ENCODE results near the gene LRGUK. TPM values are rescaled to one million over a fixed set of nuclear protein-coding genes. Genes with fewer than 3 reads are reported as not detected.

The LRGUK gene
- total and polyA plus RNA-seq, 2 of the 8 experiments (the other 6 are each of a cell fraction or from before 2014, with no cell fraction given) = 1.5 to 3.6 TPM

DNA sequence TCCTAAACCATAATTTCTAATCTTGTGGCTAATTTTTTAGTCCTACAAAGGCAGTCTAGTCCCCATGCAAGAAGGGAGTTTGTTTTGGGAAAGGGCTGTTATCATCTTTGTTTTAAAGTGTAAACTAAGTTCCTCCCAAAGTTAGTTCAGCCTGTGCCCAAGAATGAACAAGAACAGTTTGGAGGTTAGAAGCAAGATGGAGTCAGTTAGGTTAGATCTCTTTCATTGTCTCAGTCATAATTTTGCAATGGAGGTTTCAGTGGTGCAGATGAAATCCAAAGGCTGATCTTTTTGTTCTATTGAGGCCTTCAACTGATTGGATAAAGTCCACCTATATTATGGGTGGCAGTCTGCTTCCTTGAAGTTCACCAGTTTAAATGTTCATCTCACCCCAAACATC, 68.1 kb downstream of the LRGUK start:
- Histone ChIP-seq H3K9ac (replicated peaks in 1 of 4; ENCODE audit: extremely low read depth in 1 of 4, low read depth in 3 of 4, low read length in 3 of 4) (no peak overlapping the region), H3K79me2 (ENCODE audit: control insufficient read depth in 1 of 2, insufficient read depth in 2 of 2, low read length in 2 of 2) (no peaks in the 10 kb centered on the region), H3K79me1 (ENCODE audit: low read depth, low read length) (no peaks in the 10 kb centered on the region), H3K23ac (ENCODE audit: insufficient read length) (no peak overlapping the region), H3K14ac (ENCODE audit: insufficient read length) (no peak overlapping the region), H3K4me3 (ENCODE audit: extremely low read depth in 1 of 4, insufficient read depth in 2 of 4, low read depth in 3 of 4, low read length in 4 of 4) (no peak overlapping the region), H3K4me2 (ENCODE audit: insufficient read depth in 1 of 2, low read depth in 2 of 2, low read length in 2 of 2) (no peak overlapping the region), H3K4me1 (replicated peaks in 1 of 4; ENCODE audit: control insufficient read depth in 3 of 4, insufficient read depth in 4 of 4, low read length in 3 of 4) (peaks cover 0 to 7% (median under 1%) of the 10 kb centered on the region in 4 experiments; a peak in 2 of 7 replicates), H4K8ac (ENCODE audit: extremely low read depth, insufficient read depth, low read length) (no peak overlapping the region), H2AK5ac (ENCODE audit: low read depth, low read length) (no peak overlapping the region), H3K18ac (ENCODE audit: extremely low read depth, low read length) (no peak overlapping the region), H3K27me3 (replicated peaks in 1 of 4; ENCODE audit: control insufficient read depth in 3 of 4, extremely low read depth in 1 of 4, insufficient read depth in 3 of 4, low read length in 3 of 4) (no peaks in the 10 kb centered on the region), H3K23me2 (ENCODE audit: low read depth, low read length) (no peaks in the 10 kb centered on the region), H2BK12ac (ENCODE audit: low read depth, low read length) (no peak overlapping the region), H3K9me3 (ENCODE audit: insufficient read depth in 2 of 2, low read depth in 1 of 2, low read length in 1 of 2) (no peaks in the 10 kb centered on the region), H3K36me3 (ENCODE audit: control insufficient read depth in 2 of 4, insufficient read depth in 4 of 4, low read length in 3 of 4) (peaks cover 0 to 4% (median 0%) of the 10 kb centered on the region in 4 experiments; a peak in 1 of 8 replicates), H2BK15ac (ENCODE audit: low read length) (no peak overlapping the region), H4K91ac (replicated peaks; ENCODE audit: insufficient read length, low read length) (no peak overlapping the region), H2BK20ac (ENCODE audit: low read length) (no peak overlapping the region), H3K27ac (ENCODE audit: low read depth, low read length) (no peak overlapping the region), H3K4ac (replicated peaks; ENCODE audit: insufficient read length, low read depth, low read length) (no peak overlapping the region), H2AFZ (ENCODE audit: low read length) (no peak overlapping the region), H4K20me1 (replicated peaks in 1 of 2; ENCODE audit: control insufficient read depth in 1 of 2, insufficient read depth in 2 of 2, low read length in 2 of 2) (no peaks in the 10 kb centered on the region), H4K5ac (ENCODE audit: insufficient read length, low read depth, low read length) (no peak overlapping the region), H2BK120ac (replicated peaks; ENCODE audit: low read depth, low read length) (no peak overlapping the region), H2BK5ac (ENCODE audit: low read depth, low read length) (no peak overlapping the region), H3K56ac (replicated peaks; ENCODE audit: insufficient read length, low read depth, low read length) (no peak overlapping the region)
- FAIRE-seq (no peak), DNase-seq (ENCODE audit: low read depth in 1 of 2, low spot score in 2 of 2) (no peak)
- ChIA-PET POLR2A (ENCODE audit: partially characterized antibody) (no interaction called here), CTCF (ENCODE audit: partially characterized antibody) (no interaction called here)
- TF ChIP-seq KDM1A (IDR thresholded peaks at IDR 0.05; ENCODE audit: borderline replicate concordance, low read length) (no peak), SP2 (IDR thresholded peaks at IDR 0.05; ENCODE audit: low read length) (no peak), NANOG (IDR thresholded peaks at IDR 0.05; ENCODE audit: insufficient read depth, low read depth, low read length, poor library complexity, severe bottlenecking) (no peak), MAFK (IDR thresholded peaks at IDR 0.05; ENCODE audit: low read depth, low read length) (no peak), TAF7 (optimal IDR thresholded peaks at IDR 0.05; ENCODE audit: borderline replicate concordance, low read depth, low read length) (no peak), RXRA (IDR thresholded peaks at IDR 0.05; ENCODE audit: insufficient read depth, low read depth, low read length) (no peak), RNF2 (IDR thresholded peaks at IDR 0.05; ENCODE audit: borderline replicate concordance, low read depth, low read length, missing control alignments, poor library complexity, severe bottlenecking) (no peak), NRF1 (IDR thresholded peaks at IDR 0.05; ENCODE audit: low read depth, low read length) (no peak), CHD1 (IDR thresholded peaks at IDR 0.05; ENCODE audit: low read depth, low read length) (no peak), BRCA1 (IDR thresholded peaks at IDR 0.05; ENCODE audit: low read depth, low read length) (no peak), ASH2L (IDR thresholded peaks at IDR 0.05; ENCODE audit: low read length) (no peak), JUND (IDR thresholded peaks at IDR 0.05; ENCODE audit: low read length) (no peak), CREB1 (IDR thresholded peaks at IDR 0.05) (no peak)
- TF ChIP-seq, protein P1, sequence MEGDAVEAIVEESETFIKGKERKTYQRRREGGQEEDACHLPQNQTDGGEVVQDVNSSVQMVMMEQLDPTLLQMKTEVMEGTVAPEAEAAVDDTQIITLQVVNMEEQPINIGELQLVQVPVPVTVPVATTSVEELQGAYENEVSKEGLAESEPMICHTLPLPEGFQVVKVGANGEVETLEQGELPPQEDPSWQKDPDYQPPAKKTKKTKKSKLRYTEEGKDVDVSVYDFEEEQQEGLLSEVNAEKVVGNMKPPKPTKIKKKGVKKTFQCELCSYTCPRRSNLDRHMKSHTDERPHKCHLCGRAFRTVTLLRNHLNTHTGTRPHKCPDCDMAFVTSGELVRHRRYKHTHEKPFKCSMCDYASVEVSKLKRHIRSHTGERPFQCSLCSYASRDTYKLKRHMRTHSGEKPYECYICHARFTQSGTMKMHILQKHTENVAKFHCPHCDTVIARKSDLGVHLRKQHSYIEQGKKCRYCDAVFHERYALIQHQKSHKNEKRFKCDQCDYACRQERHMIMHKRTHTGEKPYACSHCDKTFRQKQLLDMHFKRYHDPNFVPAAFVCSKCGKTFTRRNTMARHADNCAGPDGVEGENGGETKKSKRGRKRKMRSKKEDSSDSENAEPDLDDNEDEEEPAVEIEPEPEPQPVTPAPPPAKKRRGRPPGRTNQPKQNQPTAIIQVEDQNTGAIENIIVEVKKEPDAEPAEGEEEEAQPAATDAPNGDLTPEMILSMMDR (IDR thresholded peaks at IDR 0.05; ENCODE audit: control extremely low read depth in 1 of 3, insufficient read depth in 1 of 3, low read depth in 1 of 3, low read length in 3 of 3) = no peak
